Breast epithelium (tissue), 3 donors: ENCODE data around the gene FAIM2.

ENCODE experiments used
- POLR2A ChIP-seq: fragments of 450-650 bp; IDR thresholded peaks from one replicate; pipeline ENCODE4 v1.6.1; 2016; ENCODE audit warnings: antibody characterized with exemption, mild to moderate bottlenecking, moderate library complexity
- TF ChIP-seq, protein P1 (sequence below), 3 donors: fragments of 450-650 bp; IDR thresholded peaks; one replicate each; pipeline ENCODE4 v1.5.1; 2016 to 2017; ENCODE audit warnings: antibody characterized with exemption in 3 of 3, mild to moderate bottlenecking in 3 of 3, moderate library complexity in 3 of 3

DNA sequence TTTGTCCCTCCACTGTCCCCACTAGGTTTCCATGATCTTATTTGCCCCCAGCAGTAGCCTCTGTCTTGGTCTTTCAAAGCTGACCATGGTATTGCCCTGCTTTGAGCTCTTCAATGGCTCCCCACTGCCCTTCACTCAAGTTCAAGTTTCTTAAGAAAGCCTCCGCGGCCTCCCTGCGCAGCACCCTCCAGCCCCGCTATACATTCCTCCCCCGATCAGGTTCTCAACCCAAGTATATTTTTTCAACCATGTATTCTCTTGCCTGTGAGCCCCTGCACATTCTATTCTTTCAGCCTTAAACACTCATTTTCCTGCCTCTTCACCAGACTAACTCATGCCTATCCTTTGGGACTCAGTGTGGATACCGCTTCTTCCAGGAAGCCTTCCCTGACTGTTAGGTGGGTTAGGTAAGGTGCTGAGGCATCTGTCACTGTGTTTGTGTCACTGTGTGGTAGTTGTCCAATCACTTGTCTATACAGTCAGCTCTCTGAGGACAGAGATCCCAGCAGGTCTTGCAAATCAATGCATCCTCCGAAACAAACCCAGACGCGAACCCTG, 4.3 kb downstream of the FAIM2 start:
- TF ChIP-seq, protein P1, sequence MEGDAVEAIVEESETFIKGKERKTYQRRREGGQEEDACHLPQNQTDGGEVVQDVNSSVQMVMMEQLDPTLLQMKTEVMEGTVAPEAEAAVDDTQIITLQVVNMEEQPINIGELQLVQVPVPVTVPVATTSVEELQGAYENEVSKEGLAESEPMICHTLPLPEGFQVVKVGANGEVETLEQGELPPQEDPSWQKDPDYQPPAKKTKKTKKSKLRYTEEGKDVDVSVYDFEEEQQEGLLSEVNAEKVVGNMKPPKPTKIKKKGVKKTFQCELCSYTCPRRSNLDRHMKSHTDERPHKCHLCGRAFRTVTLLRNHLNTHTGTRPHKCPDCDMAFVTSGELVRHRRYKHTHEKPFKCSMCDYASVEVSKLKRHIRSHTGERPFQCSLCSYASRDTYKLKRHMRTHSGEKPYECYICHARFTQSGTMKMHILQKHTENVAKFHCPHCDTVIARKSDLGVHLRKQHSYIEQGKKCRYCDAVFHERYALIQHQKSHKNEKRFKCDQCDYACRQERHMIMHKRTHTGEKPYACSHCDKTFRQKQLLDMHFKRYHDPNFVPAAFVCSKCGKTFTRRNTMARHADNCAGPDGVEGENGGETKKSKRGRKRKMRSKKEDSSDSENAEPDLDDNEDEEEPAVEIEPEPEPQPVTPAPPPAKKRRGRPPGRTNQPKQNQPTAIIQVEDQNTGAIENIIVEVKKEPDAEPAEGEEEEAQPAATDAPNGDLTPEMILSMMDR (IDR thresholded peaks at IDR 0.05): no peak
- TF ChIP-seq POLR2A: no peak
